ENCODE measurements around the gene SPATS1.

DNA sequence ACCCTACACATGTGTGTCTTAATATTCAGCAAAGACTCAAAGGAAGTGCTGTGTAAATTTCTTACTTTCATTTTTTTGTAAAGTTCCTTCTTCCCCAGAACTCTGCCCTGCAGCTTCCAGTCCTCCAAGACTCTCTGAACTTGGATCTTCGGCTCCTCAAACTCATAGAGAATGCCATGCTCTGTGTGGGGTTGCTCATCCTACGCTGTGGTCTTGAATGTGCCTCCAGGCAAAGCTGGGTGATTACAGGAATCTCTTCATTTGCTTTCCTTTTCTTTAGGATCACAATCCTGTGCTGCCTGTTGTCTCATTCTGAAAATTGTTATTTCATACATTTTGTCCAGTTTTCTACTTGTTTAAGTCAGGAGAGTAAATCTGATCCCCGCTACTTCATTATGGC, 30.6 kb downstream of the SPATS1 start:
- TF ChIP-seq, protein P1, sequence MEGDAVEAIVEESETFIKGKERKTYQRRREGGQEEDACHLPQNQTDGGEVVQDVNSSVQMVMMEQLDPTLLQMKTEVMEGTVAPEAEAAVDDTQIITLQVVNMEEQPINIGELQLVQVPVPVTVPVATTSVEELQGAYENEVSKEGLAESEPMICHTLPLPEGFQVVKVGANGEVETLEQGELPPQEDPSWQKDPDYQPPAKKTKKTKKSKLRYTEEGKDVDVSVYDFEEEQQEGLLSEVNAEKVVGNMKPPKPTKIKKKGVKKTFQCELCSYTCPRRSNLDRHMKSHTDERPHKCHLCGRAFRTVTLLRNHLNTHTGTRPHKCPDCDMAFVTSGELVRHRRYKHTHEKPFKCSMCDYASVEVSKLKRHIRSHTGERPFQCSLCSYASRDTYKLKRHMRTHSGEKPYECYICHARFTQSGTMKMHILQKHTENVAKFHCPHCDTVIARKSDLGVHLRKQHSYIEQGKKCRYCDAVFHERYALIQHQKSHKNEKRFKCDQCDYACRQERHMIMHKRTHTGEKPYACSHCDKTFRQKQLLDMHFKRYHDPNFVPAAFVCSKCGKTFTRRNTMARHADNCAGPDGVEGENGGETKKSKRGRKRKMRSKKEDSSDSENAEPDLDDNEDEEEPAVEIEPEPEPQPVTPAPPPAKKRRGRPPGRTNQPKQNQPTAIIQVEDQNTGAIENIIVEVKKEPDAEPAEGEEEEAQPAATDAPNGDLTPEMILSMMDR (IDR thresholded peaks at IDR 0.05 in 4 of 5, conservative IDR thresholded peaks at IDR 0.05 in 1 of 5) = no peak
- no peak for TF ChIP-seq POLR2A (IDR thresholded peaks at IDR 0.05)

All from gastrocnemius medialis (tissue), 4 donors.